Measurements from ENCODE around the gene GMDS. TPM values are rescaled to one million over a fixed set of nuclear protein-coding genes. Genes with fewer than 3 reads are reported as not detected.
"Not testable (repeated sequence)": the region's sequence is repeated elsewhere in the genome, so short reads cannot be mapped to it uniquely, and the experiment has no call there.

Gene GMDS
- total RNA-seq, 4 donors from 2014 or later: 8.7 to 23.1 (median 18.4) TPM

DNA sequence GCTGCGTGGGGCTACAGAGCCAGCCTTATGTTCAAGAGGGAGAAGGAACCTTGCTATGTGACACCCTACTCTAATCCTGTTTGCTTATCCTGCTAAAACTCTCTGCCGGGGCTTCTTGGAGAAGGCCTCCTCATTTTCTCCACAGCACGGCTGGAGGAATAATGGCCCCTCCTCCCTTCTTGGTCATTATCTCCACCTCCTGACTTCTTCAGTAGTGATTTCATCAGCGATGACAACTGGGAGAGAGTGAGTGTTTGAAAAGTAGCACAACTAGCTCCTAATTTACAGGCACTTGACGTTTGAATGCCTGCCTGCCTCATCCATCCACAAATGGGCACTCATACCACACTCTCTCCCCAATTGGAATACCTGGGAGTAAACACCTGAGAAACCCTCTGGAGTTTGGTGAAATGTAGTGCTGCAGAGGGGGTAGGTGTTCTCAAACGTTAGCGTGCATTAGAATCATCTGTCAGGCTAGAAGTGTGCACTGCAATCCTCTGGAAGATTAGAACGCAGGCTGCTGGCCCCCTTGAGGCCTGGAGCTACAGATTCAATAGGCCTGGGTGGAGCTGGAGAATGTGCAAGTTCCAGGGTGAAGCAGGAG, 487.2 kb downstream of the GMDS start:
- intact Hi-C loops (cut with DNase I; ENCODE audit: low total_unique reads): no loop called here
- TF ChIP-seq POLR2A (IDR thresholded peaks at IDR 0.05): no peak
- no peak for TF ChIP-seq CTCF (IDR thresholded peaks at IDR 0.05)
- 76 to 79% methylated on average over 8 of the region's 8 CpGs for WGBS, 2 donors
- no peak overlapping the region for H3K4me3 ChIP-seq (ENCODE audit: low read depth, poor library complexity, severe bottlenecking)
- no peak for DNase-seq (ENCODE audit: low spot score in 2 of 2)

- 63% methylated on average over 8 of the region's 8 CpGs for WGBS, 2 donors
- no peak overlapping the region for H3K4me3 ChIP-seq (ENCODE audit: low read depth, poor library complexity, severe bottlenecking)
- DNase-seq (ENCODE audit: low spot score in 2 of 2): no peak
- intact Hi-C loops (cut with DNase I; ENCODE audit: low total_unique reads): no loop called here
- no peak for TF ChIP-seq POLR2A (IDR thresholded peaks at IDR 0.05)
- no peak for TF ChIP-seq CTCF (IDR thresholded peaks at IDR 0.05)
These were observed 488.3 kb downstream of the GMDS start for GRCh38 chr6:1757131-1757530.

- no peak for DNase-seq (ENCODE audit: low spot score in 2 of 2)
- no peak overlapping the region for H3K4me3 ChIP-seq (ENCODE audit: low read depth, poor library complexity, severe bottlenecking)
- 71 to 75% methylated on average over 14 of the region's 14 CpGs for WGBS, 2 donors
- TF ChIP-seq CTCF (IDR thresholded peaks at IDR 0.05): no peak
- TF ChIP-seq POLR2A (IDR thresholded peaks at IDR 0.05): no peak
- intact Hi-C loops (cut with DNase I; ENCODE audit: low total_unique reads): no loop called here
These were observed 488.8 kb downstream of the GMDS start for GRCh38 chr6:1756472-1757129.

DNA sequence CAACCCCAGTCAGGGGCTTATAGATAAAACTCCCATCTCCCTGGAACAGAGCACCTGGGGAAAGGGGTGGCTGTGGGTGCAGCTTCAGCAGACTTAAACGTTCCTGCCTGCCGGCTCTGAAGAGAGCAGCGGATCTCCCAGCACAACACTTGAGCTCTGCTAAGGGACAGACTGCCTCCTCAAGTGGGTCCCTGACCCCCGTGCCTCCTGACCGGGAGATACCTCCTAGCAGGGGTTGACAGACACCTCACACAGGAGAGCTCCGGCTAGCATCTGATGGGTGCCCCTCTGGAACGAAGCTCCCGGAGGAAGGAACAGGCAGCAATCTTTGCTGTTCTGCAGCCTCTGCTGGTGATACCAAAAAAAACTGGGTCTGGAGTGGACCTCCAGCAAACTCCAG, 494.3 kb downstream of the GMDS start:
- DNase-seq (ENCODE audit: low spot score in 2 of 2); intact Hi-C loops (cut with DNase I; ENCODE audit: low total_unique reads); H3K4me3 ChIP-seq (ENCODE audit: low read depth, poor library complexity, severe bottlenecking): not testable (repeated sequence)
- 84 to 100% methylated on average over 2 to 8 of the region's 8 CpGs for WGBS, 2 donors

GRCh38 chr6:1749041-1749440, 496.4 kb downstream of the GMDS start:
- DNase-seq (ENCODE audit: low spot score in 2 of 2): no peak
- no peak overlapping the region for H3K4me3 ChIP-seq (ENCODE audit: low read depth, poor library complexity, severe bottlenecking)
- intact Hi-C loops (cut with DNase I; ENCODE audit: low total_unique reads): no loop called here
- TF ChIP-seq CTCF (IDR thresholded peaks at IDR 0.05) (no peak), POLR2A (IDR thresholded peaks at IDR 0.05) (no peak)
- WGBS, 2 donors: 84 to 86% methylated on average over 6 of the region's 6 CpGs

- 71% methylated on average over 5 of the region's 5 CpGs for WGBS, 2 donors
- intact Hi-C loops (cut with DNase I; ENCODE audit: low total_unique reads): no loop called here
- DNase-seq (ENCODE audit: low spot score in 2 of 2): no peak
These were observed 497.9 kb downstream of the GMDS start for GRCh38 chr6:1747531-1747930.

More at GRCh38 chr6:1747531-1747930, 497.9 kb downstream of the GMDS start:
- TF ChIP-seq POLR2A (IDR thresholded peaks at IDR 0.05): no peak
- TF ChIP-seq CTCF (IDR thresholded peaks at IDR 0.05): no peak
- H3K4me3 ChIP-seq (ENCODE audit: low read depth, poor library complexity, severe bottlenecking): no peak overlapping the region
